OCI-LY7 (cell line): ENCODE measurements around the gene ME1.

Experiments
- EZH2phosphoT487 ChIP-seq: fragments of 200-600 bp; sonication (generic); IDR thresholded peaks from 2 replicates; pipeline ENCODE4 v1.6.1; 2018; ENCODE audit warnings: low read depth, borderline replicate concordance, mild to moderate bottlenecking, mixed run types, antibody characterized with exemption, low read length, moderate library complexity, mixed read lengths
- TF ChIP-seq, protein P1 (sequence below): fragments of 200-600 bp; sonication (generic); conservative IDR thresholded peaks from 2 replicates; pipeline ENCODE4 v1.5.1; 2014; ENCODE audit warnings: mild to moderate bottlenecking, antibody characterized with exemption, low read length, moderate library complexity, mixed read lengths

DNA sequence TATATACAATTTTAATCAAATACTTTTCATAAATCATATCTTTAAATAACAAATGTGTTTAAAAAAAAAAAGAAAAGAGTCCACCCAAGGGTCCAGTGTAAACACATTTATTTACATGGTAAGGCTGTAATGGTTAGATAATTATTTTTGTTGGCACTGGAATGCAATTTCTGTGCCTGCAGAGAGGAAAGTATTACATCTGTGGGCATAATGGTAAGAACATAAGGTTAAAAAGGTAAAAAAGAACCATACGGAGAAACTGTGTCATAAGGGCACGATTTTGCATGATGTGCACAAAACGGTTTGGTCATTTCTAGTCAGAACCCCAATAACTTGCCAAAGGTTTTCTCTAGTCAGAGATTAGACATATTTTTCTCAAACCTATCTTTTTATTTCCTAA, 183.4 kb downstream of the ME1 start:
- TF ChIP-seq, protein P1, sequence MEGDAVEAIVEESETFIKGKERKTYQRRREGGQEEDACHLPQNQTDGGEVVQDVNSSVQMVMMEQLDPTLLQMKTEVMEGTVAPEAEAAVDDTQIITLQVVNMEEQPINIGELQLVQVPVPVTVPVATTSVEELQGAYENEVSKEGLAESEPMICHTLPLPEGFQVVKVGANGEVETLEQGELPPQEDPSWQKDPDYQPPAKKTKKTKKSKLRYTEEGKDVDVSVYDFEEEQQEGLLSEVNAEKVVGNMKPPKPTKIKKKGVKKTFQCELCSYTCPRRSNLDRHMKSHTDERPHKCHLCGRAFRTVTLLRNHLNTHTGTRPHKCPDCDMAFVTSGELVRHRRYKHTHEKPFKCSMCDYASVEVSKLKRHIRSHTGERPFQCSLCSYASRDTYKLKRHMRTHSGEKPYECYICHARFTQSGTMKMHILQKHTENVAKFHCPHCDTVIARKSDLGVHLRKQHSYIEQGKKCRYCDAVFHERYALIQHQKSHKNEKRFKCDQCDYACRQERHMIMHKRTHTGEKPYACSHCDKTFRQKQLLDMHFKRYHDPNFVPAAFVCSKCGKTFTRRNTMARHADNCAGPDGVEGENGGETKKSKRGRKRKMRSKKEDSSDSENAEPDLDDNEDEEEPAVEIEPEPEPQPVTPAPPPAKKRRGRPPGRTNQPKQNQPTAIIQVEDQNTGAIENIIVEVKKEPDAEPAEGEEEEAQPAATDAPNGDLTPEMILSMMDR: no peak
- no peak for TF ChIP-seq EZH2phosphoT487
